Neural crest cell (in vitro differentiated cells): Measurements from ENCODE around the gene STMN3. TPM values are rescaled to one million over a fixed set of nuclear protein-coding genes. Genes with fewer than 3 reads are reported as not detected.
A peak's percentile ranks its signal among the peaks of the same experiment; 100 is the strongest.

Experiments used
- DNase-seq: peaks from one replicate; pipeline ENCODE4 v3.0.0; 2021; ENCODE audit warnings: low read depth, mixed read lengths, low spot score
- H3K27ac Mint-ChIP-seq: one replicate; pipeline ENCODE4 v1.8.0; 2021; ENCODE audit warnings: mild to moderate bottlenecking, mixed read lengths; ENCODE audit not compliant: unreplicated experiment
- H3K27me3 Mint-ChIP-seq: 2 replicates; pipeline ENCODE4 v1.8.0; 2021; ENCODE audit warnings: low read depth, mild to moderate bottlenecking, mixed read lengths
- H3K36me3 Mint-ChIP-seq: 2 replicates; pipeline ENCODE4 v1.8.0; 2021; ENCODE audit warnings: low read depth, mild to moderate bottlenecking, mixed read lengths
- H3K4me1 Mint-ChIP-seq: 2 replicates; pipeline ENCODE4 v1.8.0; 2021; ENCODE audit warnings: mixed read lengths
- H3K4me3 Mint-ChIP-seq: one replicate; pipeline ENCODE4 v1.8.0; 2021; ENCODE audit warnings: mild to moderate bottlenecking, mixed read lengths
- H3K9me3 Mint-ChIP-seq: 2 replicates; pipeline ENCODE4 v1.8.0; 2021; ENCODE audit warnings: mixed read lengths
- total RNA-seq: library from RNA; stranded (reverse); gene quantifications from 2 replicates; pipeline ENCODE4 v1.2.1, GENCODE V29; 2021
- TF ChIP-seq, protein P1 (sequence below): fragments of 200-600 bp; sonication (generic); conservative IDR thresholded peaks from 2 replicates; pipeline ENCODE4 v1.5.0; 2021; ENCODE audit warnings: antibody characterized with exemption, mild to moderate bottlenecking

STMN3 gene
- total RNA-seq, 1 donor from 2014 or later: 101 TPM

DNA sequence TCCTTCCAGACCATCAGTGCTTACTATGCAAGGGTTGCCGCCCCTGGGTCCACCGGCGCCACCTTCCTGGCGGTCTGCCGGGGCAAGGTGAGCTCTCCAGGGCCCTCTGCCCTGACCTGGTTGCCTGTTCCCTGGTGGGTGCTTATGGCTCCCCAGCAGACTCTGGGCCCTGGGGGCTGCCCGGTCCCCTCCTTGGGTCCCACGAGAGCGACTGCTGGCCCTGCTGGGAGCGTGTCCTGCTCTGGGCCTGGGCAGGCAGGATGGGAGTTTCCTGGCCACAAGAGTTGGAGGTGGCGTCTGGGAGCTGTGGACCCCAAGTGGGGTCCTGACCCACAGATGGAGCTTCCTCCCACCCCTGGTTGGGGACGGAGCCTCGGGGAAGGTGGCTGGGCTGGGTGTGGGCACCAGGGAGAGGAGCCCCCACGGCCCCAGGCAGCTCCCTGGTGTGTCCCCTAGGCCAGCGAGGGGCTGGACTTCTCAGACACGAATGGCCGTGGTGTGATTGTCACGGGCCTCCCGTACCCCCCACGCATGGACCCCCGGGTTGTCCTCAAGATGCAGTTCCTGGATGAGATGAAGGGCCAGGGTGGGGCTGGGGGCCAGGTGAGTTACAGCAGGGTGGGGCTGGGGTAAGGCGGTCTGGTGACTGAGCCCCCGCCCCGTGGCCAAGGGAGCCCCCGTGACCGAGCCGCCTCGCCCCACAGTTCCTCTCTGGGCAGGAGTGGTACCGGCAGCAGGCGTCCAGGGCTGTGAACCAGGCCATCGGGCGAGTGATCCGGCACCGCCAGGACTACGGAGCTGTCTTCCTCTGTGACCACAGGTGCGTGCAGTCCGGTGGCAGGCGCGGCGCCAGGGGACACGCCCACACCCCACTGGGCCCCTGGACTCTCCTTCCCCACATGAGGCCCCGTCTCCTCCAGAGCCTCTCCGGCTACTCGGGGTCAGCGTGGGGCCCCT, 36.1 kb upstream of the STMN3 start:
- Mint-ChIP-seq H3K9me3 (no peaks in the 10 kb centered on the region), H3K27ac (no peak overlapping the region), H3K27me3 (peaks cover 6% of the 10 kb centered on the region), H3K4me3 (no peak overlapping the region), H3K36me3 (peaks cover 5% of the 10 kb centered on the region), H3K4me1 (peaks cover 5% of the 10 kb centered on the region)
- DNase-seq: no peak
- TF ChIP-seq, protein P1, sequence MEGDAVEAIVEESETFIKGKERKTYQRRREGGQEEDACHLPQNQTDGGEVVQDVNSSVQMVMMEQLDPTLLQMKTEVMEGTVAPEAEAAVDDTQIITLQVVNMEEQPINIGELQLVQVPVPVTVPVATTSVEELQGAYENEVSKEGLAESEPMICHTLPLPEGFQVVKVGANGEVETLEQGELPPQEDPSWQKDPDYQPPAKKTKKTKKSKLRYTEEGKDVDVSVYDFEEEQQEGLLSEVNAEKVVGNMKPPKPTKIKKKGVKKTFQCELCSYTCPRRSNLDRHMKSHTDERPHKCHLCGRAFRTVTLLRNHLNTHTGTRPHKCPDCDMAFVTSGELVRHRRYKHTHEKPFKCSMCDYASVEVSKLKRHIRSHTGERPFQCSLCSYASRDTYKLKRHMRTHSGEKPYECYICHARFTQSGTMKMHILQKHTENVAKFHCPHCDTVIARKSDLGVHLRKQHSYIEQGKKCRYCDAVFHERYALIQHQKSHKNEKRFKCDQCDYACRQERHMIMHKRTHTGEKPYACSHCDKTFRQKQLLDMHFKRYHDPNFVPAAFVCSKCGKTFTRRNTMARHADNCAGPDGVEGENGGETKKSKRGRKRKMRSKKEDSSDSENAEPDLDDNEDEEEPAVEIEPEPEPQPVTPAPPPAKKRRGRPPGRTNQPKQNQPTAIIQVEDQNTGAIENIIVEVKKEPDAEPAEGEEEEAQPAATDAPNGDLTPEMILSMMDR: no peak

DNA sequence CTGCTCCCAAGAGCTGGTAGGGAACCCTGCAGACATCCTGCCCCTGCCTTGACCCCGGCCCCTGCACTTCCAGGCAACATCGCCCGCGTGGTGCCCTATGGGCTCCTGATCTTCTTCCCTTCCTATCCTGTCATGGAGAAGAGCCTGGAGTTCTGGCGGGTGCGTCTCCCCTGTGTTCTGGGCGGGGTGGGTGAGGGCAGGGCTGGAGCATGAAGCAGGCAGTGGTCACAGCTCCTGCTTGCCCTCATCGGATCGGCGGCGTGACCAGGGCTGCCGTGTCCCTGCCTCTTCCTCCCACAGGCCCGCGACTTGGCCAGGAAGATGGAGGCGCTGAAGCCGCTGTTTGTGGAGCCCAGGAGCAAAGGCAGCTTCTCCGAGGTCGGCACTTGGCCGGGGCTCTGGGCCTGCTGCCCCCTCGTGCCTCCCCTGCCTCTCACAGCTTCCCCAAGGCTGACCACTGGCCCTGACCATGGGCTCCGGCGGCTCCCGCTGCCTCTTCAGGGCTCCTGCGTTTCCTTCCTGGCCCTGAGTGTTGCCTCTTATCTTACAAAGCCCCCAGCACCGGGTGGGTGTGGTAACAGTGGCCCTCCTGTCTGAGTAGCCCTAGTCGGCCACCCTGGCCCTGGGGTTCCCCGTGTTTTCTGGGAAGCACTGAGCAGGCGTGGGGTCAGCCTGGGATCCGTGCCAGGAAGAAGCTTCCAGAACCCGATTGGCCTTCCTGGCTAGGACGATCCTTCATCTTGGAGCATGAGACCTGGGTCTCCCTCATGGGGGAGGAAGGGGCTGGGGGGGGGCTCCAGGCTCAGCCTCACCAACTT, 35.2 kb upstream of the STMN3 start:
- Mint-ChIP-seq H3K9me3 (no peaks in the 10 kb centered on the region), H3K4me3 (no peak overlapping the region), H3K4me1 (peaks cover 10% of the 10 kb centered on the region), H3K27me3 (peaks cover 3% of the 10 kb centered on the region), H3K27ac (no peak overlapping the region), H3K36me3 (peaks cover 2% of the 10 kb centered on the region)
- TF ChIP-seq, protein P1: no peak
- DNase-seq: no peak

DNA sequence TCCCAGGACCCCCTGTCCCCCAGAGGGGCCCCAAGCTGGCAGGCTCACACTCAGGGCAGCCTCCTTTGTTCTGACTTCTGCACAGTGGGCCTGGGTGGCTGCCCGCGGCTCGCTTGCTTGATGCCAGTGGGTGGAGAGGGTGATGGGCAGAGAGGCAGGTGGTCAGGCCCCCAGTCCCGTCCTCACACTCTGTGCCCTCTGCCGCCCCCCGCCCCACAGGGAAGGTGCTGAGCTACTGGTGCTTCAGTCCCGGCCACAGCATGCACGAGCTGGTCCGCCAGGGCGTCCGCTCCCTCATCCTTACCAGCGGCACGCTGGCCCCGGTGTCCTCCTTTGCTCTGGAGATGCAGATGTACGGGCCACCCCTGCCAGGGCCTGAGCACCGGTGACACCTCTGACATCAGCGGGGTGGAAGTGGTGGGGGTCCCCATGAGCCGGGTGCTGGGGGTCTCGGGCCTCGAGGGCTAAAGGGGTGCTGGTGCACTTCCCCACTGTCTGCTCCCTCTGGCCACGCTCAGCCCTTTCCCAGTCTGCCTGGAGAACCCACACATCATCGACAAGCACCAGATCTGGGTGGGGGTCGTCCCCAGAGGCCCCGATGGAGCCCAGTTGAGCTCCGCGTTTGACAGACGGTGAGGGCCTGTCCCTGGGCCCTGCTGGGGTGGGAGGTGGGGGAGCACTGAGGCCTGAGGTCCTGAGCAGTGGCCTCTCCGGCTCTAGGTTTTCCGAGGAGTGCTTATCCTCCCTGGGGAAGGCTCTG, 34.4 kb upstream of the STMN3 start:
- H3K36me3 Mint-ChIP-seq: no peaks in the 10 kb centered on the region
- DNase-seq: no peak
- H3K27me3 Mint-ChIP-seq: peaks cover 3% of the 10 kb centered on the region
- TF ChIP-seq, protein P1: no peak
- no peaks in the 10 kb centered on the region for H3K9me3 Mint-ChIP-seq
- peaks cover 11% of the 10 kb centered on the region for H3K4me1 Mint-ChIP-seq
- H3K27ac Mint-ChIP-seq: no peak overlapping the region
- no peak overlapping the region for H3K4me3 Mint-ChIP-seq

DNA sequence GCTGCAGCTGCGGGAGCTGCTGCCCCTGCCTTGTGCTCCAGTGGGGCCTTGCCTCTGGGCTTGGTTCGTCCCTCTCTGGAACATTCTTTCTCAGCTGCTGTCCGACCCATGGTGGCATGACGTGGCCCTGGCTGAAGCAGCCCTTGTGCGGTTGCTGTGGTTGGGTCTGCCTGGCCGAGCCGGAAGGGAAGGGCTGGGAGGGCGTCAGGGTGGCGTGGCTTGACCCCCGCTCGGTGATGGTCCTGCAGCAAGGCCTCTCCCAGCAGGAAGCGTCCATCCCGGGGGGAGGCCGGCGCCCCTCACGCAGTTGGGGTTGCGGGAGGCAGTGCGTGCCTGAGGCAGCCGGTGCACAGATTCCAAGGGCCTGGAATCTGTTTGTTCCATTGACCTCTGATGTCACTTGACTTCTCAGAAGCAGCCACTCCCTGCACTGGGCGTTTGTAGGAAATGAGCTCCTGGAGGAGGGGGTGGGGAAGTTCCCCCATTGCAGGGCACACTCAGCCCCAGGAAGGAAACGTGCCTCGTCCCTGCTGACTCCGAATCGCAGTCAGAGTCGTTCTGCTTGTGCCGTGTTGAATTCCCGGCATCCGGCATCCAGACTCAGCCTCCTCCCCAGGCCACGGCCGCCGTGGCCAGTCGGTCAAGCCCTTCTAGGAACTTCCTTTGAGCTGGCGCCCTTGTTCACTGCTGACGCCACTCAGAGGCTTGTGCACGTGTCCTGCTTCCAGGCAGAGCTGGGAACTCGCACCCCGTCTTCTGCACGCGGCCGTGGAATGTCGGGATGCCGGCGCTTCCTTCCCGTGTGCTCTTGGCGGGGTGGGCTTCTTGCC, 33.5 kb upstream of the STMN3 start:
- TF ChIP-seq, protein P1: no peak
- peak overlapping the region; percentile 62 for H3K4me3 Mint-ChIP-seq
- no peak for DNase-seq
- no peaks in the 10 kb centered on the region for H3K36me3 Mint-ChIP-seq
- H3K9me3 Mint-ChIP-seq: no peaks in the 10 kb centered on the region
- no peaks in the 10 kb centered on the region for H3K27me3 Mint-ChIP-seq
- peaks cover 11% of the 10 kb centered on the region for H3K4me1 Mint-ChIP-seq
- H3K27ac Mint-ChIP-seq: peak overlapping the region; percentile 43
